HepG2 (cell line): ENCODE measurements around the gene C9orf50. TPM values are rescaled to one million over a fixed set of nuclear protein-coding genes. Genes with fewer than 3 reads are reported as not detected.
A peak's percentile ranks its signal among the peaks of the same experiment; 100 is the strongest.

Experiments
- ATAC-seq: fragments of 200-7000 bp; cut with Tn5 transposase; 3 replicates; pipeline ENCODE4 v1.9.1; 2020; ENCODE audit warnings: mild to moderate bottlenecking, moderate library complexity
- BruUV-seq: library from RNA; stranded (reverse); fragments of 400-500 nt; replicated peaks from 2 replicates; lab custom pipeline; 2021; lab: Mats Ljungman, UMichigan
- CTCF ChIA-PET: fragments of 300-600 bp; formaldehyde crosslinking; extraction: SDS; loops from one replicate; lab custom pipeline; 2021; ENCODE audit warnings: low total read pairs, inconsistent platforms, low intra/inter-chr PET ratio; lab: Yijun Ruan, JAX
- POLR2A ChIA-PET: fragments of 350-600 bp; sonication (Branson Sonifier 250); formaldehyde crosslinking; loops from one replicate; lab custom pipeline; 2020; ENCODE audit warnings: antibody characterized with exemption, inconsistent platforms; lab: Yijun Ruan, JAX
- DNase-seq: peaks from one replicate; pipeline ENCODE4 v3.0.0-alpha.2; 2015; ENCODE audit warnings: low spot score
- FAIRE-seq: peaks from 3 replicates; lab custom pipeline; 2011; peaks lifted over from hg19 to GRCh38; lab: Jason Lieb, UNC
- H2AFZ ChIP-seq: one replicate; pipeline ENCODE4 v1.6.1; 2011; ENCODE audit warnings: low read length, inconsistent platforms
- H3K27ac ChIP-seq: fragments of 300-600 bp; 3 replicates; pipeline ENCODE4 v1.8.0; 2011; ENCODE audit warnings: mixed run types, mild to moderate bottlenecking, mixed read lengths, low read length, inconsistent platforms; ENCODE audit not compliant: insufficient read depth; ENCODE audit errors: extremely low read length
- H3K27me3 ChIP-seq, 2 experiments: fragments of 200-600 bp in 1 of 2; 2 replicates in 1 of 2; 3 replicates in 1 of 2; pipeline versions ENCODE4 v1.6.0 to v1.8.0; 2011; ENCODE audit warnings: low read length in 2 of 2, mild to moderate bottlenecking in 2 of 2, moderate library complexity in 2 of 2, inconsistent platforms in 1 of 2; ENCODE audit not compliant: insufficient read depth in 2 of 2, control insufficient read depth in 1 of 2
- H3K36me3 ChIP-seq, 2 experiments: fragments of 200-600 bp in 1 of 2; replicated peaks in 1 of 2; 2 replicates in 1 of 2; 3 replicates in 1 of 2; pipeline versions ENCODE4 v1.5.1 to v1.8.0; 2011; ENCODE audit warnings: low read length in 2 of 2, inconsistent platforms in 1 of 2; ENCODE audit not compliant: insufficient read depth in 2 of 2, control insufficient read depth in 1 of 2
- H3K4me1 ChIP-seq: 2 replicates; pipeline ENCODE4 v1.5.1; 2012; ENCODE audit warnings: low read length, inconsistent platforms; ENCODE audit not compliant: insufficient read depth
- H3K4me2 ChIP-seq: 2 replicates; pipeline ENCODE4 v1.6.0; 2011; ENCODE audit warnings: low read depth, low read length, inconsistent platforms
- H3K4me3 ChIP-seq, 3 experiments: fragments of 200-600 bp in 1 of 3; sonication (generic), shearing (Covaris generic) in 1 of 3; replicated peaks in 1 of 3; 2 replicates each; pipeline ENCODE4 v1.5.1; 2011 to 2016; ENCODE audit warnings: low read length in 3 of 3, inconsistent platforms in 2 of 3, low read depth in 2 of 3, mild to moderate bottlenecking in 2 of 3, control low read depth in 1 of 3, mixed read lengths in 1 of 3; ENCODE audit not compliant: insufficient read depth in 1 of 3
- H3K79me2 ChIP-seq: one replicate; pipeline ENCODE4 v1.6.1; 2011; ENCODE audit warnings: low read length, inconsistent platforms; ENCODE audit not compliant: insufficient read depth
- H3K9ac ChIP-seq: 2 replicates; pipeline ENCODE4 v1.6.0; 2011; ENCODE audit warnings: mild to moderate bottlenecking, low read depth, low read length, inconsistent platforms; ENCODE audit not compliant: insufficient read depth
- H3K9me3 ChIP-seq: 2 replicates; pipeline ENCODE4 v1.5.1; 2012; ENCODE audit warnings: mild to moderate bottlenecking, low read length
- H4K20me1 ChIP-seq: 2 replicates; pipeline ENCODE4 v1.6.0; 2011; ENCODE audit warnings: inconsistent platforms, mild to moderate bottlenecking, low read length, moderate library complexity; ENCODE audit not compliant: insufficient read depth
- ATF7-NPFF ChIP-seq: sonication (generic); formaldehyde crosslinking; IDR thresholded peaks from 2 replicates; pipeline ENCODE4 v1.8.1; 2023; ENCODE audit warnings: mild to moderate bottlenecking, low read depth, missing genetic modification reagents, moderate library complexity
- CEBPB ChIP-seq: IDR thresholded peaks from 2 replicates; pipeline ENCODE4 v1.6.1; 2011; ENCODE audit warnings: low read depth, low read length, improper control_type of control experiment, borderline replicate concordance
- ESRRA ChIP-seq: sonication (generic); formaldehyde crosslinking; IDR thresholded peaks from 2 replicates; pipeline ENCODE4 v1.5.1; 2020; ENCODE audit warnings: mild to moderate bottlenecking, low read depth, missing genetic modification reagents
- ETV5 ChIP-seq: IDR thresholded peaks from 2 replicates; pipeline ENCODE4 v1.6.1; 2018; ENCODE audit warnings: missing biosample characterization, missing genetic modification reagents, inconsistent platforms, borderline replicate concordance
- FOXA1 ChIP-seq, 2 experiments: fragments of 450-650 bp in 1 of 2; sonication (generic) in 1 of 2; formaldehyde crosslinking in 1 of 2; IDR thresholded peaks; 2 replicates each; pipeline versions ENCODE4 v1.4.0 to v1.6.1; 2016 to 2020; ENCODE audit warnings: missing genetic modification reagents in 1 of 2
- GABPB1 ChIP-seq: IDR thresholded peaks from 2 replicates; pipeline ENCODE4 v1.6.1; 2016; ENCODE audit warnings: mild to moderate bottlenecking, missing genetic modification reagents, moderate library complexity, missing compliant biosample characterization
- HMGA1 ChIP-seq: sonication (generic); formaldehyde crosslinking; conservative IDR thresholded peaks from 2 replicates; pipeline ENCODE4 v1.4.0; 2020; ENCODE audit warnings: missing genetic modification reagents
- HOMEZ ChIP-seq: IDR thresholded peaks from 2 replicates; pipeline ENCODE4 v1.6.1; 2016; ENCODE audit warnings: low read depth
- KAT2B ChIP-seq: fragments of 150-350 bp; IDR thresholded peaks from 2 replicates; pipeline ENCODE4 v1.6.1; 2014; ENCODE audit warnings: low read depth, low read length, borderline replicate concordance
- KLF16 ChIP-seq, 2 experiments: sonication (generic) in 1 of 2; formaldehyde crosslinking in 1 of 2; IDR thresholded peaks; 2 replicates each; pipeline versions ENCODE4 v1.6.1 to v1.8.0; 2016 to 2023; ENCODE audit warnings: missing genetic modification reagents in 2 of 2, missing compliant biosample characterization in 1 of 2
- MEIS1 ChIP-seq: sonication (generic); formaldehyde crosslinking; IDR thresholded peaks from 2 replicates; pipeline ENCODE4 v1.9.0; 2021; ENCODE audit warnings: mild to moderate bottlenecking, missing genetic modification reagents, moderate library complexity, borderline replicate concordance
- PAF1 ChIP-seq: IDR thresholded peaks from 2 replicates; pipeline ENCODE4 v1.6.1; 2016; ENCODE audit warnings: missing genetic modification reagents, missing compliant biosample characterization
- REPIN1 ChIP-seq: sonication (generic); formaldehyde crosslinking; IDR thresholded peaks from 2 replicates; pipeline ENCODE4 v1.8.0; 2022; ENCODE audit warnings: missing genetic modification reagents, low read depth, mild to moderate bottlenecking, borderline replicate concordance
- ZNF10 ChIP-seq: sonication (generic); formaldehyde crosslinking; IDR thresholded peaks from 2 replicates; pipeline ENCODE4 v1.4.0; 2020; ENCODE audit warnings: mild to moderate bottlenecking, low read depth, missing genetic modification reagents, borderline replicate concordance
- ZNF780A ChIP-seq: sonication (generic); formaldehyde crosslinking; IDR thresholded peaks from 2 replicates; pipeline ENCODE4 v1.8.0; 2022; ENCODE audit warnings: mild to moderate bottlenecking, missing genetic modification reagents, moderate library complexity
- WGBS: methylation state at CpG from one replicate; pipeline ENCODE4 v1.1.6; 2017; ENCODE audit warnings: low lambda C conversion rate; 5-methylcytosine and 5-hydroxymethylcytosine counted together
- in situ Hi-C: cut with HindIII; loops from 2 replicates; pipeline ENCODE4 v1.10.0; 2017; ENCODE audit warnings: low pct_unique_long_range_greater_than_20kb; ENCODE audit not compliant: extremely low pct_ligation_motif_present
- intact Hi-C: fragments of 100-400 bp; cut with micrococcal nuclease; formaldehyde crosslinking; loops from one replicate; pipeline ENCODE4 v1.10.0; 2022; ENCODE audit not compliant: unreplicated experiment
- polyA plus RNA-seq, 8 experiments: library from polyadenylated mRNA; depleted of rRNA in 3 of 8; stranded (reverse) in 7 of 8; unstranded in 1 of 8; fragments of >200 nt; fragmentation: Illumina TruSeq in 4 of 8; extraction: Trizol in 4 of 8; gene quantifications; 2 replicates each; pipeline versions ENCODE4 v1.2.1 to v1.2.3, GENCODE V29; 2011 to 2016; ENCODE audit warnings: low read depth in 4 of 8, missing spikeins in 1 of 8, mixed read lengths in 1 of 8; ENCODE audit not compliant: insufficient read depth in 1 of 8
- total RNA-seq, 5 experiments: library from RNA; depleted of rRNA; stranded (reverse); fragments of >200 nt; fragmentation: Illumina TruSeq; extraction: Trizol; gene quantifications; 2 replicates each; pipeline ENCODE4 v1.2.3, GENCODE V29; 2016; ENCODE audit warnings: low read depth in 1 of 5
- TF ChIP-seq, protein P1 (sequence below): sonication (generic); formaldehyde crosslinking; conservative IDR thresholded peaks from 2 replicates; pipeline ENCODE4 v1.8.1; 2023; ENCODE audit warnings: missing genetic modification reagents
- TF ChIP-seq, protein P2 (sequence below): sonication (generic); formaldehyde crosslinking; IDR thresholded peaks from 2 replicates; pipeline ENCODE4 v1.4.0; 2020; ENCODE audit warnings: missing genetic modification reagents, mild to moderate bottlenecking, borderline replicate concordance

Gene C9orf50
- total and polyA plus RNA-seq, 2 of the 13 experiments (the other 11 are each of a cell fraction or from before 2014, with no cell fraction given) = not detected

DNA sequence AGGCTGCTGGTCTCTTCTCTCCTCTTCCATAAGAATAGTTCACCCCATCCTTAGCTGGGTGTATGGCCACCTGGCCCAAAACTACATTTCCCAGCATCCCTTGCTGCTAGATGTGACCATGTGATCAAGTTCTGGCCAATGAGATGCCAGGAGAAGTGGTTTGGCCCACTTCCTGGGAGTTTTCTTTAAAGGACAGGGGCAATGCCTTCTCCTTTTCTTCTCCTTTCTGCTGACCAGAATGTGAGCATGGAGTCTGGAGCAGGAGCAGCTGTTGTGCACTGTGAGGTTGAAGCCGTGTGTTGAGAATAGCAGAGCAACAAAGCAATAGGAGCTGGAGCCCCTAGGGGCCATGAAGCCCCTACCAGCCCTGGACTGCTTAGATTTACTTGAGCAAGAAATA, 36.8 kb downstream of the C9orf50 start (continued):
- TF ChIP-seq MEIS1 = no peak
- peak; percentile 15; the same call in 1 of the 2 replicates for TF ChIP-seq ETV5
- TF ChIP-seq, protein P1, sequence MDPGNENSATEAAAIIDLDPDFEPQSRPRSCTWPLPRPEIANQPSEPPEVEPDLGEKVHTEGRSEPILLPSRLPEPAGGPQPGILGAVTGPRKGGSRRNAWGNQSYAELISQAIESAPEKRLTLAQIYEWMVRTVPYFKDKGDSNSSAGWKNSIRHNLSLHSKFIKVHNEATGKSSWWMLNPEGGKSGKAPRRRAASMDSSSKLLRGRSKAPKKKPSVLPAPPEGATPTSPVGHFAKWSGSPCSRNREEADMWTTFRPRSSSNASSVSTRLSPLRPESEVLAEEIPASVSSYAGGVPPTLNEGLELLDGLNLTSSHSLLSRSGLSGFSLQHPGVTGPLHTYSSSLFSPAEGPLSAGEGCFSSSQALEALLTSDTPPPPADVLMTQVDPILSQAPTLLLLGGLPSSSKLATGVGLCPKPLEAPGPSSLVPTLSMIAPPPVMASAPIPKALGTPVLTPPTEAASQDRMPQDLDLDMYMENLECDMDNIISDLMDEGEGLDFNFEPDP (CRISPR knock-in tag) = no peak
- TF ChIP-seq GABPB1 (CRISPR knock-in tag) = peak; percentile 54; the same call in 1 of the 2 replicates
- TF ChIP-seq, protein P2, sequence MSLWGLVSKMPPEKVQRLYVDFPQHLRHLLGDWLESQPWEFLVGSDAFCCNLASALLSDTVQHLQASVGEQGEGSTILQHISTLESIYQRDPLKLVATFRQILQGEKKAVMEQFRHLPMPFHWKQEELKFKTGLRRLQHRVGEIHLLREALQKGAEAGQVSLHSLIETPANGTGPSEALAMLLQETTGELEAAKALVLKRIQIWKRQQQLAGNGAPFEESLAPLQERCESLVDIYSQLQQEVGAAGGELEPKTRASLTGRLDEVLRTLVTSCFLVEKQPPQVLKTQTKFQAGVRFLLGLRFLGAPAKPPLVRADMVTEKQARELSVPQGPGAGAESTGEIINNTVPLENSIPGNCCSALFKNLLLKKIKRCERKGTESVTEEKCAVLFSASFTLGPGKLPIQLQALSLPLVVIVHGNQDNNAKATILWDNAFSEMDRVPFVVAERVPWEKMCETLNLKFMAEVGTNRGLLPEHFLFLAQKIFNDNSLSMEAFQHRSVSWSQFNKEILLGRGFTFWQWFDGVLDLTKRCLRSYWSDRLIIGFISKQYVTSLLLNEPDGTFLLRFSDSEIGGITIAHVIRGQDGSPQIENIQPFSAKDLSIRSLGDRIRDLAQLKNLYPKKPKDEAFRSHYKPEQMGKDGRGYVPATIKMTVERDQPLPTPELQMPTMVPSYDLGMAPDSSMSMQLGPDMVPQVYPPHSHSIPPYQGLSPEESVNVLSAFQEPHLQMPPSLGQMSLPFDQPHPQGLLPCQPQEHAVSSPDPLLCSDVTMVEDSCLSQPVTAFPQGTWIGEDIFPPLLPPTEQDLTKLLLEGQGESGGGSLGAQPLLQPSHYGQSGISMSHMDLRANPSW = no peak
- TF ChIP-seq HMGA1 (CRISPR knock-in tag) = no peak
- no peak for TF ChIP-seq ATF7-NPFF (CRISPR knock-in tag)
- TF ChIP-seq, all 625 proteins: peak for 27

GRCh38 chr9:129583308-129584038, 37.4 kb downstream of the C9orf50 start:
- WGBS = 69% methylated on average over 9 of the region's 10 CpGs
- POLR2A ChIA-PET = interaction anchor here (0.5 to 2.7 kb wide), 12 partner anchors 9 to 443 kb away, joined by 3 to 60 read pairs (median 8); no protein-coding TSS in a partner anchor
- DNase-seq (peak; percentile 75), ATAC-seq (peak; percentile 60), FAIRE-seq (no peak)
- BruUV-seq = no TSS peak
- Histone ChIP-seq H3K9me3 (no peaks in the 10 kb centered on the region), H3K36me3 (no peaks in the 10 kb centered on the region), H3K79me2 (peaks cover 9% of the 10 kb centered on the region), H3K27ac (peak overlapping the region; percentile 21), H3K27me3 (no peaks in the 10 kb centered on the region), H3K4me2 (peak overlapping the region; percentile 57), H3K4me1 (peaks cover 75% of the 10 kb centered on the region), H3K4me3 (no peak overlapping the region), H2AFZ (no peak overlapping the region), H3K9ac (peak overlapping the region; percentile 23; the same call in 1 of the 2 replicates), H4K20me1 (no peaks in the 10 kb centered on the region)
- intact Hi-C loops = no loop called here
- CTCF ChIA-PET = no interaction called here
- in situ Hi-C loops = no loop called here
- TF ChIP-seq REPIN1 (CRISPR knock-in tag) (0 out of 2 replicates have a peak, but pooled peaks have one; percentile 21), ZNF10 (CRISPR knock-in tag) (no peak), FOXA1 (IDR thresholded peaks at IDR 0.05) (no peak), FOXA1 (CRISPR knock-in tag; IDR thresholded peaks at IDR 0.05) (peak; percentile 25; the same call in 1 of the 2 replicates), KAT2B (no peak), PAF1 (CRISPR knock-in tag) (no peak), CEBPB (peak; percentile 92), ZNF780A (no peak), KLF16 (CRISPR knock-in tag; IDR thresholded peaks at IDR 0.05) (0 out of 4 replicates have a peak, but pooled peaks of 1 of the 2 experiments have one; percentile 26), ESRRA (CRISPR knock-in tag) (no peak), HOMEZ (CRISPR knock-in tag) (no peak)
